RKO (cell line): ENCODE results near the gene PRSS36.
"Not testable (repeated sequence)": the region's sequence is repeated elsewhere in the genome, so short reads cannot be mapped to it uniquely, and the experiment has no call there.

Source experiments
- DNase-seq: peaks from one replicate; pipeline ENCODE4 v3.0.0-alpha.2; 2016; ENCODE audit warnings: low spot score

Gene PRSS36

GRCh38 chr16:31141489-31142108 lies 8.3 kb downstream of the PRSS36 start:
- no peak for DNase-seq

- not testable (repeated sequence) for DNase-seq
Measured at GRCh38 chr16:31141071-31141469, 8.8 kb downstream of the PRSS36 start.

- peak; percentile 82 for DNase-seq
Measured at GRCh38 chr16:31138621-31139578, 11.0 kb downstream of the PRSS36 start.

GRCh38 chr16:31136822-31137499 lies 12.9 kb downstream of the PRSS36 start:
- not testable (repeated sequence) for DNase-seq

- no peak for DNase-seq
Measured at GRCh38 chr16:31136287-31136662, 13.6 kb downstream of the PRSS36 start.

GRCh38 chr16:31135535-31136286 lies 14.2 kb downstream of the PRSS36 start, which contains the start of gene PRSS8:
TSS of gene PRSS8 (minus strand) at chr16:31135727. CDS start at chr16:31135498, 229 bp downstream.
- no peak for DNase-seq

- no peak for DNase-seq
Measured at GRCh38 chr16:31134625-31135534, 15.0 kb downstream of the PRSS36 start.

- DNase-seq: no peak
Measured at GRCh38 chr16:31134091-31134571, 15.7 kb downstream of the PRSS36 start.

- no peak for DNase-seq
Measured at GRCh38 chr16:31133046-31133501, 16.8 kb downstream of the PRSS36 start.

GRCh38 chr16:31132303-31132979 lies 17.4 kb downstream of the PRSS36 start:
- DNase-seq: no peak

GRCh38 chr16:31131841-31132271 lies 18.0 kb downstream of the PRSS36 start:
- no peak for DNase-seq

- DNase-seq: no peak
Measured at GRCh38 chr16:31131416-31131815, 18.4 kb downstream of the PRSS36 start.

GRCh38 chr16:31130899-31131298 lies 19.0 kb downstream of the PRSS36 start:
- no peak for DNase-seq

GRCh38 chr16:31130336-31130891 lies 19.5 kb downstream of the PRSS36 start:
- no peak for DNase-seq

- no peak for DNase-seq
Measured at GRCh38 chr16:31129568-31130335, 20.1 kb downstream of the PRSS36 start.

GRCh38 chr16:31128711-31129567 lies 20.9 kb downstream of the PRSS36 start:
- DNase-seq: no peak

- DNase-seq: no peak
Measured at GRCh38 chr16:31127182-31127581, 22.7 kb downstream of the PRSS36 start.

- no peak for DNase-seq
Measured at GRCh38 chr16:31125844-31126243, 24.0 kb downstream of the PRSS36 start.
